Endodermal cell (in vitro differentiated cells): Measurements from ENCODE around the gene RNF224. TPM values are rescaled to one million over a fixed set of nuclear protein-coding genes. Genes with fewer than 3 reads are reported as not detected.

Experiments
- DNase-seq: peaks from one replicate; pipeline ENCODE4 v3.0.0-alpha.2; 2017
- H3K27ac ChIP-seq: 2 replicates; pipeline ENCODE4 v1.5.1; 2013; ENCODE audit warnings: mild to moderate bottlenecking, low read depth, low read length, moderate library complexity
- H3K27me3 ChIP-seq: 2 replicates; pipeline ENCODE4 v1.6.1; 2013; ENCODE audit warnings: mild to moderate bottlenecking, low read length, moderate library complexity; ENCODE audit not compliant: insufficient read depth, control insufficient read depth, poor library complexity, severe bottlenecking
- H3K36me3 ChIP-seq: 2 replicates; pipeline ENCODE4 v1.7.0; 2013; ENCODE audit warnings: mild to moderate bottlenecking, low read length, moderate library complexity; ENCODE audit not compliant: control insufficient read depth, insufficient read depth
- H3K4me1 ChIP-seq: one replicate; pipeline ENCODE4 v1.7.0; 2013; ENCODE audit warnings: low read length; ENCODE audit not compliant: control insufficient read depth, insufficient read depth
- H3K4me3 ChIP-seq: 2 replicates; pipeline ENCODE4 v1.5.1; 2013; ENCODE audit warnings: mild to moderate bottlenecking, low read length, moderate library complexity
- H3K9ac ChIP-seq: 2 replicates; pipeline ENCODE4 v1.6.1; 2013; ENCODE audit warnings: mild to moderate bottlenecking, low read length, moderate library complexity; ENCODE audit not compliant: poor library complexity, severe bottlenecking; ENCODE audit errors: extremely low read depth
- H3K9me3 ChIP-seq: 2 replicates; pipeline ENCODE4 v1.6.1; 2013; ENCODE audit warnings: mild to moderate bottlenecking, low read length, moderate library complexity; ENCODE audit not compliant: control insufficient read depth
- H3K27ac Mint-ChIP-seq: 2 replicates; pipeline ENCODE4 v1.8.0; 2020; ENCODE audit warnings: mixed read lengths
- H3K27me3 Mint-ChIP-seq: 2 replicates; pipeline ENCODE4 v1.8.0; 2021; ENCODE audit warnings: mild to moderate bottlenecking, mixed read lengths; ENCODE audit not compliant: insufficient read depth
- H3K36me3 Mint-ChIP-seq: 2 replicates; pipeline ENCODE4 v1.8.0; 2020; ENCODE audit warnings: low read depth, mixed read lengths
- H3K4me1 Mint-ChIP-seq: 2 replicates; pipeline ENCODE4 v1.8.0; 2020; ENCODE audit warnings: mixed read lengths
- H3K4me3 Mint-ChIP-seq: 2 replicates; pipeline ENCODE4 v1.8.0; 2020; ENCODE audit warnings: mild to moderate bottlenecking, moderate library complexity, mixed read lengths
- H3K9me3 Mint-ChIP-seq: 2 replicates; pipeline ENCODE4 v1.8.0; 2020; ENCODE audit warnings: mild to moderate bottlenecking, mixed read lengths
- WGBS, 2 experiments: methylation state at CpG; one replicate each; pipeline versions ENCODE4 v1.1.5 to v1.1.7; 2013; ENCODE audit warnings: missing lambda C conversion rate in 2 of 2, mixed read lengths in 1 of 2; ENCODE audit not compliant: insufficient coverage in 1 of 2, insufficient read length in 1 of 2; 5-methylcytosine and 5-hydroxymethylcytosine counted together
- total RNA-seq, 2 donors: library from RNA; stranded (reverse); fragmentation: NEBNext Ultra II Directional in 1 of 2; extraction: Animal tissue kit (Norgen Biotek cat#: 25700) in 1 of 2; gene quantifications; 2 replicates in 1 of 2; 3 replicates in 1 of 2; pipeline ENCODE4 v1.2.1, GENCODE V29; 2021
- TF ChIP-seq, protein P1 (sequence below): fragments of 200-600 bp; sonication (generic); conservative IDR thresholded peaks from 2 replicates; pipeline ENCODE4 v1.5.0; 2021; ENCODE audit warnings: antibody characterized with exemption, mild to moderate bottlenecking

Gene RNF224
- total RNA-seq, 2 donors from 2014 or later: 0.24 to 0.38 TPM

GRCh38 chr9:137214620-137215019 lies 12.7 kb upstream of the RNF224 start:
- Mint-ChIP-seq H3K27me3 (no peaks in the 10 kb centered on the region), H3K36me3 (peaks cover 19% of the 10 kb centered on the region), H3K27ac (no peak overlapping the region), H3K4me1 (peaks cover 15% of the 10 kb centered on the region), H3K9me3 (no peaks in the 10 kb centered on the region), H3K4me3 (no peak overlapping the region)
- Histone ChIP-seq H3K27me3 (no peaks in the 10 kb centered on the region), H3K27ac (no peak overlapping the region), H3K9ac (no peak overlapping the region), H3K9me3 (no peaks in the 10 kb centered on the region), H3K4me3 (no peak overlapping the region), H3K4me1 (peaks cover 19% of the 10 kb centered on the region), H3K36me3 (peaks cover 14% of the 10 kb centered on the region)
- DNase-seq: no peak
- WGBS, 2 experiments: 95 to 98% methylated on average over 15 to 19 of the region's 19 CpGs
- TF ChIP-seq, protein P1, sequence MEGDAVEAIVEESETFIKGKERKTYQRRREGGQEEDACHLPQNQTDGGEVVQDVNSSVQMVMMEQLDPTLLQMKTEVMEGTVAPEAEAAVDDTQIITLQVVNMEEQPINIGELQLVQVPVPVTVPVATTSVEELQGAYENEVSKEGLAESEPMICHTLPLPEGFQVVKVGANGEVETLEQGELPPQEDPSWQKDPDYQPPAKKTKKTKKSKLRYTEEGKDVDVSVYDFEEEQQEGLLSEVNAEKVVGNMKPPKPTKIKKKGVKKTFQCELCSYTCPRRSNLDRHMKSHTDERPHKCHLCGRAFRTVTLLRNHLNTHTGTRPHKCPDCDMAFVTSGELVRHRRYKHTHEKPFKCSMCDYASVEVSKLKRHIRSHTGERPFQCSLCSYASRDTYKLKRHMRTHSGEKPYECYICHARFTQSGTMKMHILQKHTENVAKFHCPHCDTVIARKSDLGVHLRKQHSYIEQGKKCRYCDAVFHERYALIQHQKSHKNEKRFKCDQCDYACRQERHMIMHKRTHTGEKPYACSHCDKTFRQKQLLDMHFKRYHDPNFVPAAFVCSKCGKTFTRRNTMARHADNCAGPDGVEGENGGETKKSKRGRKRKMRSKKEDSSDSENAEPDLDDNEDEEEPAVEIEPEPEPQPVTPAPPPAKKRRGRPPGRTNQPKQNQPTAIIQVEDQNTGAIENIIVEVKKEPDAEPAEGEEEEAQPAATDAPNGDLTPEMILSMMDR: no peak

- Mint-ChIP-seq H3K36me3 (peaks cover 16% of the 10 kb centered on the region), H3K9me3 (no peaks in the 10 kb centered on the region), H3K4me1 (peaks cover 15% of the 10 kb centered on the region), H3K27me3 (no peaks in the 10 kb centered on the region), H3K4me3 (no peak overlapping the region), H3K27ac (no peak overlapping the region)
- peaks cover 9% of the 10 kb centered on the region for H3K36me3 ChIP-seq
- no peak for DNase-seq
- H3K4me3 ChIP-seq: no peak overlapping the region
- H3K4me1 ChIP-seq: peaks cover 20% of the 10 kb centered on the region
- H3K27ac ChIP-seq: no peak overlapping the region
- H3K27me3 ChIP-seq: no peaks in the 10 kb centered on the region
- H3K9me3 ChIP-seq: no peaks in the 10 kb centered on the region
- no peak overlapping the region for H3K9ac ChIP-seq
- TF ChIP-seq, protein P1: no peak
- 93 to 95% methylated on average over 17 to 22 of the region's 22 CpGs for WGBS, 2 experiments
Observed at GRCh38 chr9:137215196-137215986, 11.9 kb upstream of the RNF224 start.

DNA sequence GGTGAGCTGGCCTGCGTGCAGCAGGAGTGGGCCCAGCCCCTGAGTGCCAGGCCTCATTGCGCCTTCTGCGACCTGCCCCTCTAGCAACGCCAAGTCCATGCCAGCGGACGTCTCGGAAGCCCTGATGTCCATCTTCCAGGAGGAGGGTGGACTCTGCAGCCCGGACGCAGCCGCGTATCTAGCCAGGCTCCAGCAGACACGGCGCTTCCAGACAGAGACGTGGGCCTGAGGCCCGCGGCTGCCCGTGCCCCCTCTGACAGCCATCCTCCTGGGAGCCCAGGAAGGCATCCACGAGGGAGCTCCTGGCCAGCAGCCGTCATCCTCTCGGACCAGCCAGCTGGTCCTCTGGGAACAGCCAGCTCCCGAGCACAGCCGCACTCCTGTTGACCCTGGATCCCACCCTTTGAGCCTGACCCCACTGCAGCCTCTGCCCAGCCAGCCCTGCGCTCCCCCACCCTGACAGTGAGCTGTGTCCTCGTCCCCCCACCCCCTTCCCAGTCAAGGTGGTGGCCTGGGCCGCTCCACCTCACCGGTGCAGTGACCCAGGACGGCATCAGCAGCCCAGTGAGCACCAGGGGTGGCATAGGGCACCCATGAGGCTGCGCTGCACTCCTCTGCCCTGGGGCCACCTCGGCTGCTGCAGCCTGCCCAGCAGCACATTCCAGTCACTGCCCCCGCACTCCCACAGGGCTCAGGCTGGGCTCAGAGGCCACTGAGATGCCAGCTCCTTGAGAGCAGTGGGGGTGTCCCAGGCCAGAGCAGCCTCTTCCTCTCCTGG lies 10.9 kb upstream of the RNF224 start:
- no peak overlapping the region for H3K4me3 Mint-ChIP-seq
- 94 to 98% methylated on average over 21 to 30 of the region's 30 CpGs for WGBS, 2 experiments
- no peak overlapping the region for H3K27ac ChIP-seq
- H3K9me3 Mint-ChIP-seq: no peaks in the 10 kb centered on the region
- H3K9me3 ChIP-seq: no peaks in the 10 kb centered on the region
- no peak overlapping the region for H3K9ac ChIP-seq
- H3K27ac Mint-ChIP-seq: no peak overlapping the region
- no peaks in the 10 kb centered on the region for H3K27me3 ChIP-seq
- peaks cover 12% of the 10 kb centered on the region for H3K36me3 Mint-ChIP-seq
- TF ChIP-seq, protein P1: no peak
- H3K36me3 ChIP-seq: peaks cover 8% of the 10 kb centered on the region
- H3K4me3 ChIP-seq: no peak overlapping the region
- peaks cover 23% of the 10 kb centered on the region for H3K4me1 ChIP-seq
- H3K4me1 Mint-ChIP-seq: peaks cover 15% of the 10 kb centered on the region
- DNase-seq: no peak
- no peaks in the 10 kb centered on the region for H3K27me3 Mint-ChIP-seq
